GM19438 (cell line): ENCODE results near the gene BFSP1.

ENCODE experiments used
- ATAC-seq: cut with Tn5 transposase; IDR thresholded peaks from one replicate; pipeline ENCODE4 v1.9.1; 2021; ENCODE audit warnings: low read depth; ENCODE audit not compliant: unreplicated experiment

Gene BFSP1

GRCh38 chr20:17524560-17524959, 6.6 kb downstream of the BFSP1 start:
- ATAC-seq, result no peak

GRCh38 chr20:17523326-17523725, 7.9 kb downstream of the BFSP1 start:
- no peak for ATAC-seq

GRCh38 chr20:17522528-17522927, 8.7 kb downstream of the BFSP1 start:
- no peak for ATAC-seq

GRCh38 chr20:17520583-17520982, 10.6 kb downstream of the BFSP1 start:
- no peak for ATAC-seq

GRCh38 chr20:17519606-17520285, 11.4 kb downstream of the BFSP1 start:
- no peak for ATAC-seq

GRCh38 chr20:17518339-17519052, 12.7 kb downstream of the BFSP1 start:
- no peak for ATAC-seq

GRCh38 chr20:17515053-17515452, 16.1 kb downstream of the BFSP1 start:
- no peak for ATAC-seq

GRCh38 chr20:17513939-17514338, 17.2 kb downstream of the BFSP1 start:
- ATAC-seq, result no peak

- no peak for ATAC-seq
These were observed 19.8 kb downstream of the BFSP1 start for GRCh38 chr20:17511401-17511800.

GRCh38 chr20:17510548-17510947, 20.6 kb downstream of the BFSP1 start:
- ATAC-seq, result no peak

- ATAC-seq, result no peak
These were observed 22.4 kb downstream of the BFSP1 start for GRCh38 chr20:17508756-17509155.

GRCh38 chr20:17507531-17507930, 23.6 kb downstream of the BFSP1 start:
- ATAC-seq, result no peak

GRCh38 chr20:17507032-17507431, 24.1 kb downstream of the BFSP1 start:
- ATAC-seq, result no peak

- peak; percentile 19 for ATAC-seq
These were observed 25.3 kb downstream of the BFSP1 start for GRCh38 chr20:17505636-17506517.

GRCh38 chr20:17504898-17505635, 26.1 kb downstream of the BFSP1 start:
- peak; percentile 78 for ATAC-seq

- peak; percentile 10 for ATAC-seq
These were observed 26.9 kb downstream of the BFSP1 start for GRCh38 chr20:17504066-17504897.

- no peak for ATAC-seq
These were observed 27.7 kb downstream of the BFSP1 start for GRCh38 chr20:17503301-17504065.

- ATAC-seq, result no peak
These were observed 29.1 kb downstream of the BFSP1 start for GRCh38 chr20:17502105-17502504.

- no peak for ATAC-seq
These were observed 29.5 kb downstream of the BFSP1 start for GRCh38 chr20:17501701-17502100.
